Activated CD4-positive, alpha-beta T cell treated with anti-CD3 and anti-CD28 coated beads for 1 hour (primary cell): ENCODE measurements around the gene ZNF341.

Experiments
- DNase-seq: peaks from one replicate; pipeline ENCODE4 v3.0.0-alpha.2; 2020

Gene ZNF341

DNA sequence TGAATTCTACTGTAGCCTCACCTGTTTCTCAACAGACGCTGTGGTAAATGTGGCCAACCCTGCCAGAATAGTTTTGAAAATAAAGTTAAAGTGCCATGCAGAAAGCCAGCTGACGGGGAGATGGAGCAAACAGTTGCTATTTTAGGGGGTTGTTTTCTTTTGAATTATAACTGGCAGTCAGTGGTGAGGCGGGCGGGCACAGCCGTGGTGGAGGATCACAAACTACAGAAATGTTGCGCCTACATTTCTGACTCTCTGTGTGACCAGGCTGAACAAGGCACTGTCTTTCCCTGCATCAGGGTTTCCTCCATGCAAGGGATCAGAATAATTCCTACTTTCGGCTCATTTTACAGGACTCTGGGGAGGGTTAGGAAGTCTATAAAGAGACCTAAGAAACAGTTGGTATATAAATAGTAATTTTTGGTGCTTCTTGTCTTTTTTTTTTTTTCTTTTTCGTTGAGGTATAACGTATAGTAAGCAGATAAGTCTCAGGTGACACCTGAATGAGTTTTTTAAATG, 96.6 kb downstream of the ZNF341 start:
- no peak for DNase-seq

DNA sequence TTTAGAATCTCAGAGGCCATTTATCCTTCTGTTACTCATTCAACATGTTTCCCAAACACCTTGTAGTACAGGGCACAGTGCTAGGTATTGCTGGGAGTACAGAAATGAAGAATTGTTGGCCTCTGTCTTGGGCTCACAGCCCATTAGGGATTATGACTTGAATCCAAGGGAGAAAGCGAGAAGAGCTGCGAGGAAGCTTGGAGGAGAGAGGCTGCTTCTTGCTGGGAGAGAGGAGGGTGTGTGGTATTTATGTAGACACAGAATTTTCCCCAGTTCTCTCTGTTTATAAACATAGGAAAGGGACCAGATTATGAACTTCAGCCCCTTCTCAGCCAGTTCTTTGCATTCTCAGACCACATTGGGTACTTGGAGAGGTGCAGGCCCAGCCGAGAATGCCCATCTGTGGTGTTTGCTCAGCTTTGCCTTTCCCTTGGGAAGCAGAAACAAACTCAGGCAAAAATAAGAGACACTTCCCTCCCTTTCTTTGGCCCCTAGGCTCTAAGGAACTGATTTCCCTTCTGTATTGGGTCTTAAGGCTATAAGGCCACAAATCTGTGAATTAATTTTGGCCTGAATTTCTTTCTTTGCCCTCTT, 97.3 kb downstream of the ZNF341 start:
- DNase-seq, result no peak

DNA sequence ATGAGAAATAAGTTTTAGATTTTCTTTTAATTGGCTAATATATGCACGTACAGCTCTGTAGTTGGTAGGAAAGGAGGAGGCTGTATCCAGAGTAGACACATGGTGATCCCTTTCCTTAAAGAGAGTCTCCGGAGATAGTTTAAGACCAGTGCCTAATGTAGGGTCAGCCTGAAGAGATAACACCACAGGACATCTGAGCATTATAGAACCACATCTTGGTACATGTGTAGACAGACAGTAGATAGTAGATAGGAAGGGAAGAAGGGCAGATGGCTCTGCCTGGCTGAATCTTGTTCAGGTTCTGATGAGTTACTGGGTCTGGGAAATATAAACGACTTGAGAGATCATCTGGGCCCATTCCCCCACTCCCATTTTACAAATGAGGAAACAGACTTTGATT, 97.8 kb downstream of the ZNF341 start:
- DNase-seq, result no peak

DNA sequence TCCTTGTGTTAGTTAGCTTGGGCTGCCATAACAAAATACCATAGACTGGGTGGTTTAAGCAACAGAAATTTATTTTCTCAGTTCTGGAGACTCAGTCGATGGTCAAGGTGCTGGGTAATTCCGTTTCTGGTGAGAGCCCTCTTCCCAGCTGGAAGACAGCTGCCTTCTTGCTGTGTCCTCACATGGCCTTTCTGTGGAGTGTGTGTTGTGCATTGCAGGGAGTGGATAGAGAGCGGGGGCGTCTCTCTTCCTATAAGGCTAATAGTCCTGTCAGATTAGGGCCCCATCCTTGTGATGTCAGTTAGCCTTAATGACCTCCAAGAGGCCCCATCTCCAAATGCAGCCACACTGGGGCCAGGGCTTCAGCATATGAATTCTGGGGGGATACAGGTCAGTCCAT, 98.6 kb downstream of the ZNF341 start:
- no peak for DNase-seq

DNA sequence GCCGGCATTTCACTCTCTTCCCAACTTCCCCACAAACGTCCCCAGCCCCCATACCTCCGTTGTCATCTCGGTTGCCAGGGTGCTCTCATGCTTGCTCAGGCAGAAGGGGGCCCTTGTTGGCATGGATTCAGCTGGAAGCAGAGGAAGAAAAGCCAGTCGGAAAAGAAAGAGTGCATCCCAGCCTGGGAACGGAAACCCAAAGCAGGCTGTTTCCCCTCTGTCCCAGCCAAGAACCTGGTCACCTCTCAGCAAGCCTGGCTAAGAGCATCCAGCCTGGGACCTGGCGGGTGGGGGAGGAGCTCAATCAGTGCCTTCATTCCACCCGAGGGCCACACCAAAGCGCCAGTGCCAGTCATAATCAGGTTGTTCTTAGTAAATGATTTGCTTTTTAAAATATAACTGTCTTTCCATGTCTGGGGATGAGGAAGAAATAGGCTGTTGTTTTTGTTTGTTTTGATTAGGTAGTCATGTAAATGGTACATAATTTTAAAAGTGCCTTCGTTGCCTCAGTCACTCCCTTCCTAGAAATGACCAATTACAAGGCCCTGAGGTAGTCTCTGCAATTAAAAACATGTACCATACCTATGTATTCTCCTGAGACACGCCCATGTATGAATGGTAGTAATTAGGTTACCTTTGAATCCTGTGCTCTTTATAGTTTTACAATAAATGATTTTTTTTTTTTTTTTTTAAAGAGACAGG, 100.5 kb downstream of the ZNF341 start:
- no peak for DNase-seq

DNA sequence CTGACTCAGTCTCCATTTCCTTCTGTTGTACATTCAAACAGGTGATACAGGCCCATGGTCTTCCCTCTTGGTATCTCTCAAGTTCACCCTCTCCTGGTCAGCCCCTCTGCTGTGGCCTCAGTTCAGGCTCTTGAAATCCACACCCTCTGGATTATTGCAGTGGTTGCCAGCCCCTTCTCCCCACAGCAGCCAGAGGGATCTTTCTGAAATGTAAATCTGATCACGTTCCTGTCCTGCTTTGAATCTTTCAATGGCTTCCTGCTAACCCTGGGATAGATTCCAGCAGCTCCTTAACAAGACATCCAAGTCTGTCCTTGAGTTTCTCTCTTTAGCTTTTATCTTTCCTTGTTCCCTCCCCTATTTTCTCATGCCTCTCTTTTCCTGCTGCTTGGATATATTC, 101.5 kb downstream of the ZNF341 start:
- no peak for DNase-seq

DNA sequence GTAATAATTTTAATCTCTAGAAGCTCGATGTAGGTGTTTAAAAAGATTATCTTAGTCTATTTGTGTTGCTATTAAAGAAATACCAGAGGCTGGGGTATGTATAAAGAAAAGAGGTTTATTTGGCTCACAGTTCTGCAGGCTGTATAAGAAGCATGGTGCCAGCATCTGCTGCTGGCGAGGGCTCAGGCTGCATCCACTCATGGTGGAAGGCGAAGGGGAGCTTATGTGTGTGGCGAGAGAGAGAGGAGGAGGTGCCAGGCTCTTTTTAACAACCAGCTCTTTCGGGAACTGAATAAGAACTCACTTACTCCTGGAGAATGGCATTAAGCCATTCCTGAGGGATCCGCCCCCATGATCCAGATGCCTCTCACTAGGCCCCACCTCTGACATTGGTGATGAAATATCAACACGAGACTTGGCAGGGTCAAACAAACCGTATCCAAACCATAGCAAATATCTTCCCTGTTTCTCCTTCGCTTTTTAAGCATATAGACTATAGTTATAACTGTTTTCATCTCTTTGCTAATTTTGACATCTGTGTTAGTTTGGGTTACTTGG, 103.9 kb downstream of the ZNF341 start:
- no peak for DNase-seq

DNA sequence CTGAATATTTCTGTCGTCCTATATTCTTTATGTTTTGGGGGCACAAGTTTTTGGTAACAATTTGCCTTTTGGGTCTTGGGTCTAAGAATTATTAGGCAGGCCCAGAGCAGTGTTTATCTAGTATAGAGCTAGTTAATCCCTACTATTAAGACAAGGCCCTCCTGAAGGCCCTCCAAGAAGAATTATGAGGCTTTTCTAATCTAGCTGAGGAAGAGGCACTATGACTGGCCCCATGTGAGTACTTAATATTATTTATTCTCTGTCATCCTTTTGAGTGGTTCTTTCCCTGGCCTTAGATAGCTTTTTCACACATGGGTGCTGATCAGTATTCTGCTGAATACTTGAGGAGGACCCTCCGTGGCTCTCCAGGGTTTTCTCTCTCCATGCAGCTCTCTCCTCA, 104.5 kb downstream of the ZNF341 start:
- DNase-seq, result no peak

DNA sequence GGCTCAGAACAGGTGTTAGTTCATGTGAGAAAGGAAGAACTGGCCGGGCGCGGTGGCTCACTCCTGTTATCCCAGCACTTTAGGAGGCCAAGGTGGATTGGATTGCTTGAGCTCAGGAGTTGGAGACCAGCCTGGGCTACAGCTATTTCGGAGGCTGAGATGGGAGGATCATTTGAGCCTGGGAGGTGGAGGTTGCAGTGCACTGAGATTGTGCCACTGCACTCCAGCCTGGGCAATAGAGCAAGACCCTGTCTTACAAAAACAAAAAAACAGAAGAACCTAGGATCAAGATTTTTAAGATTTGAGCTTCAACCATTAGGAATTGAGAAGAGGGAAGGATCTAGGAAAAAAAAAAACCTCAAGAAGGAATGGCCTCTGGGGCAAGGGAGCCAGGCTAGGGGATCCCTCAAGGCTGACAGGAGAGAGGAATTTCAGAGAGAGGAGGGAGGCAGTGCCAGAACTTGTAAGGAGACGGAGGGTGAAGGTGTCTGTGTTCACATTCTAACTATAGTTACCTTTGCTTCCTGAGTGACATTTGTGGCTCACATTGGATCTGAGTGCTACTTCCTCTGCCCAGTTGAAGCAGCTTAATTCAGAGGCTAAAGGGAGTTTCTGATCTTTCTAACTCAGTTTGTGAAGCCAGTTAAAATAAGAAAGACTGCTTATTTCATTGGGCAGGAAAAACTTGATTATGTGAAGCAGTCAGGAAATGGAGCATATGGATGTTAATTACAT, 105.5 kb downstream of the ZNF341 start:
- DNase-seq, result no peak

DNA sequence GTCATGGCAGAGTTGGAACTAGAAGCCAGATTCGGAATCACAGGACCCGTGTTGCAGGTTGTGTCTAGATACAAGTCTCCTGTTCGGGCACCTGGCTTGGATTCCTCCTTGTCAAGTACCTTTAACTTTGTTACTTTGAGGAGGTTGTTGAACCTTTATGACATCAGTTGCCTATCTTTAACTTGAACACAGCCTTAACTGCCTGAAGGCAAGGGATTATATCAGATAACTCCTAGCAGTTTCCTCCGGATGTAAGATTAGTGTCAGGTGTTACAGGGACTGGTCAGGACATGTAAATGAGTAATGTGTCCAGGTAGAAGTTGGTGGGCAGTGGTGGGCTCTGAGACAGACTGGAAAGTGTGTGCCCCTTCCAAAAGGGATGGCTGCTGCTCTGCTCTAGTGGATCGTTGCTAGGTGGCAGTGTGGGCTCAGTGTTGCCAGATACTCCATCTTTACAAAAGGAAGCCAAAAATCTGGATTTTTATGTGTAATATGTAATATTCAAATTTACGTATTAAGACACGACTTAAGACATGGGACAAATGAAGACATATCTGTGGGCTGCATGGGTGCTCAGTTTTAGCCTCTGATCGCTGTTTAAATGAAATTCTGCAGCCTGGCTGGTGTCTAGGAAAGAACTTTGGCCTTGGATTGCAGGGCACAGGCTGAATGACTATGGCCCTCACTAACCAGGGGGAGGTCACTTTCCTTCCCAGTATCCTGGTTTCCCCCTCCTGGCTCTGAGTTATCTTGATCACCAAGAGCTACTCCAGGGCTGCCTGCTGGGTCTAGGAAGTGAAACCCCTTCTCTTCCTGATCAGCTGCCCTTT, 106.5 kb downstream of the ZNF341 start:
- DNase-seq, result no peak

DNA sequence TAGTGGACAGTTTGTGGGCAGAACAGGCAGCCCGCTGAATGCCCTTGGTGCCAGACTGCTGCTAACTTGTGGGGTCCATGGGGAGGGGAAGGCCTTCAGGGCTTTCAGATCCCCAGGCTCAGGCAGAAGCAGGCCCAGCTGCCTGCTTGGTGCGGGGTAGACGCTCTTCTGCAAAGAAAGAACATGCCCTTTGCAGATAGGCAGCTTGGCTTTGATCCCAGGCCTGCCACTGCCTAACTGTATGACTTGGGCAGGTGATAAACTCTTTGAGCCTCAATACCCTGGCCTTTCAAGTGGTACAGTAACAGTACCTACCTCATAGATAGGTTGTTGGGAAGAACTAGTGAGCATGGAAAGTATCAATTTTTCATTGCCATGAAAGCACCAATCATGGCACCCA, 107.8 kb downstream of the ZNF341 start:
- DNase-seq, result no peak

DNA sequence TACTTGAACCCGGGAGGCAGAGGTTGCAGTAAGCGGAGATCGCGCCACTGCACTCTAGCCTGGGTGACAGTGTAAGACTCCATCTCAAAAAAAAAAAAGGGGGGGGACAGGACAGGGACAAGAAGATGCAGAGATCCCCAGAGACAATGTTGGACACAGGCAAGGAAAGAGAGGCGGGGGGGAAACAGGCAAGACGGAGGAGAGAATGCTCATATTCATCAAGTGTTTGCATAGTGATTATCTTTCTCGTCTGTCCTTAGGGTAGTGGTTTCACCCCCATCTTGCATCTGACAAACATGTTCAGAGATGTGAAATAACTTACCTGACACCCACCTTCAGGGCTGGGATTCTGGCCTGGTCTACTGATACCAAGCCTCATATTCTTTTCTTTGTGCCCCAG, 108.4 kb downstream of the ZNF341 start:
- no peak for DNase-seq

DNA sequence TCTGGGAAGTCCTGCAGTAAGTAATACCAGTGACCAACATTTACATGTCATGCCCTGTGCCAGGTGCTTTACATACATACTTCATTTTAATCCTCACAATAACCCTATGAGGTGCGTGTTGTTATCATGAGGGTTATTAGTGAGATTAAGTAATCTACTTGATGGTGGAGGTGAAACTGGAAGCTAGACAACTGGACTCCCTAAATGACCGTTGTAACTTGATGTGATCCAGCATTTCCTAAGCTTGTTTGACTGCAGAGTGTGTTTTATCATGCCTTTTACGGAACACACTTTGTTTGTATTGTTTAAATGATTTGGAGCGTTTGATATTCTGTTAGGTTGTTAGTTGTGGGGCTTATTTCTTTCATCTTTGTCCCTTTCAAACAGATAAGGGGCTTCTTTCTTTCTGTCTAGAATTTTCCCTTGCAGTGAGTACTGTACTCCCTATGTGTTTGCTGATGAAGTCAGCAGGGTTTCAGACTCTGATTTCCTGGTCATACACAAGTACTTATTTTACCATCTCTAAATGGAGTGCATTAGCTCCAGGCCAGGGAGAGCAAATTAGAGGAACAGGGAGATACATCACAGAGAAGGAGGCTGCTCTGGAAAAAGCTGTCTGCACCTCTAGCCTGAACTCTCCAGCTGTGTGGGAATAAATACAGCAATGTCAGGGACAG, 109.1 kb downstream of the ZNF341 start:
- DNase-seq, result no peak

DNA sequence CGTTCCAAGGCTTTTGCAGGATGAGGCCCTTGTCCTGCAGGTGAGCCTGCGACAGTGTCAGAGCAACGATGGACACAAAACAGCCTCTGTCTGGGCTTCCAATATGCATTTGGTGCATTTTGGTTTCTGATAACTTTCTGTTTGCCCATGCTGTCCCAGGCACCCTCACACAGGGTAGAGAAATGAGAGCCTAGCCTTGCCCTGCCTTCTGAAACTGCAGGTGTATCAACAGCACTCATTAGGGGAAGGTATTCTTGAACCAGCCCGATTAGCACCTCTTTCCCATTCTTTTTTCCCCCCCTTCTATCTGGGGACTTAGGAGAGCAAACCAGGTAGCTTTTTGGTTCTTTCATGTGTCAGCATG, 109.6 kb downstream of the ZNF341 start:
- DNase-seq, result no peak
